ENCODE results near the gene ZC3H4.

GRCh38 chr19:47095476-47096099 lies 18.0 kb downstream of the ZC3H4 start:
- no peak for TF ChIP-seq CTCF (IDR thresholded peaks at IDR 0.05)
- no peak for TF ChIP-seq POLR2AphosphoS5 (IDR thresholded peaks at IDR 0.05)

Measured in stomach (tissue), 4 donors.